Cardiac muscle cell (in vitro differentiated cells and primary cell): Measurements from ENCODE around the gene PTDSS2. TPM values are rescaled to one million over a fixed set of nuclear protein-coding genes. Genes with fewer than 3 reads are reported as not detected.

Experiments
- DNase-seq, 2 donors: peaks; one replicate each; pipeline versions ENCODE4 v3.0.0 to v3.0.0-alpha.2; 2010 to 2017; ENCODE audit warnings: low read depth in 1 of 2, low spot score in 1 of 2
- H3K27ac ChIP-seq: fragments of 200-600 bp; sonication (generic); 2 replicates; pipeline ENCODE4 v1.5.1; 2016
- H3K27me3 ChIP-seq: fragments of 200-600 bp; sonication (generic); 2 replicates; pipeline ENCODE4 v1.6.0; 2016; ENCODE audit warnings: control low read depth
- H3K36me3 ChIP-seq: fragments of 200-600 bp; sonication (generic); 2 replicates; pipeline ENCODE4 v1.5.1; 2016; ENCODE audit warnings: control low read depth
- H3K4me1 ChIP-seq: fragments of 200-600 bp; sonication (generic); 2 replicates; pipeline ENCODE4 v1.8.1; 2017; ENCODE audit warnings: low read depth, mild to moderate bottlenecking, mixed run types
- H3K4me3 ChIP-seq: fragments of 200-600 bp; sonication (generic); 2 replicates; pipeline ENCODE4 v1.5.1; 2016; ENCODE audit warnings: mild to moderate bottlenecking
- H3K9me3 ChIP-seq: fragments of 200-600 bp; sonication (generic); 2 replicates; pipeline ENCODE4 v1.5.1; 2017; ENCODE audit warnings: low read depth, mild to moderate bottlenecking, control low read depth
- polyA plus RNA-seq: library from polyadenylated mRNA; unstranded; fragments of >200 nt; fragmentation: Nextera tagmentation; extraction: Ambion mirVana; gene quantifications from 2 replicates; pipeline ENCODE4 v1.2.1, GENCODE V29; 2016
- total RNA-seq: library from RNA; depleted of rRNA; stranded (reverse); fragments of >200 nt; gene quantifications from 2 replicates; pipeline ENCODE4 v1.2.3, GENCODE V29; 2016
- TF ChIP-seq, protein P1 (sequence below): IDR thresholded peaks from 2 replicates; pipeline ENCODE4 v1.5.1; 2012; ENCODE audit warnings: low read depth, mild to moderate bottlenecking, low read length

PTDSS2 gene
- total and polyA plus RNA-seq, 2 experiments from 2014 or later: 69.6 to 202 TPM

DNA sequence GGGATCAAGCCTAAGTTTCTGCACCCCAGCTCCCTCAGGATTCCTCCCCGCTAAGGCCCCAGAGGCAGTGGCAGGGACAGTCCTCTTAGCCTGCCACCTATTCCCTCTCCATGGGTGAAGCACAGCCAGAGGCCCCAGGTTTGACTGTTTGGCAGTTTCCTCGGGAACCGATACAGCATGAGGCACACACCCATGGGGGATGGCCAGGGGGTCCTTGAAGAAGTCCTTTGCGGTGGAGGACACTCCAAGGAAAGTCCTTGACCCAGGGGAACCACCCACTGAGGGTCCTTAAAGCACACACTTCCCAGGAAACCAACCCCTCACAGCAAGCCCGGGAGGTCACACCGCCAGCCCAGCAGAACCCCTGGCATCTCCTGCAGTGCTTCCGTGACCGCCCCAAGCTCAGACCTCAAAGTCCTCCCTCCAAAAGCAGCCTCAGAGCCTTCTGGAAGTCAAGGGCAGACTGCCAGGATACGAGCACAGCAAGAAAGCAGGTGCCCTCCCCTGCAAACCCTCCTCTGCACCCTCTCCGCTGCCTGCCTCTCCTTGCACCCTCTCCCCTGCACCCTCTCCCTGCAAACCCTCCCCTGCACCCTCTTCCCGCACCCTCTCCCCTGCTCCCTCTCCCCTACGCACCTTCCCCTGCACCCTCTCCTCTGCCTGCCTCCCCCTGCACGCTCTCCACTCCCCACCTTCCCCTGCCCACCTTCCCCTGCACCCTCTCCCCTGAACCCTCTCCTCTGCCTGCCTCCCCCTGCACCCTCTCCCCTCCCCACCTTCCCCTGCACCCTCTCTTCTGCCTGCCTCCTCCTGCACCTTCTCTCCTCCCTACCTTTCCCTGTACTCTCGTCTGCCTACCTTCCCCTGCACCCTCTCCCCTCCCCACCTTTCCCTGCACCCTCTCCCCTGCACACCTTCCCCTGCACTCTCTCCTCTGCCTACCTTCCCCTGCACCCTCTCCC, 36.7 kb upstream of the PTDSS2 start:
- Histone ChIP-seq H3K27me3 (peaks cover 45% of the 10 kb centered on the region), H3K36me3 (no peaks in the 10 kb centered on the region), H3K27ac (no peak overlapping the region), H3K4me1 (peaks cover 3% of the 10 kb centered on the region), H3K9me3 (no peaks in the 10 kb centered on the region), H3K4me3 (no peak overlapping the region)
- no peak for DNase-seq
- TF ChIP-seq, protein P1, sequence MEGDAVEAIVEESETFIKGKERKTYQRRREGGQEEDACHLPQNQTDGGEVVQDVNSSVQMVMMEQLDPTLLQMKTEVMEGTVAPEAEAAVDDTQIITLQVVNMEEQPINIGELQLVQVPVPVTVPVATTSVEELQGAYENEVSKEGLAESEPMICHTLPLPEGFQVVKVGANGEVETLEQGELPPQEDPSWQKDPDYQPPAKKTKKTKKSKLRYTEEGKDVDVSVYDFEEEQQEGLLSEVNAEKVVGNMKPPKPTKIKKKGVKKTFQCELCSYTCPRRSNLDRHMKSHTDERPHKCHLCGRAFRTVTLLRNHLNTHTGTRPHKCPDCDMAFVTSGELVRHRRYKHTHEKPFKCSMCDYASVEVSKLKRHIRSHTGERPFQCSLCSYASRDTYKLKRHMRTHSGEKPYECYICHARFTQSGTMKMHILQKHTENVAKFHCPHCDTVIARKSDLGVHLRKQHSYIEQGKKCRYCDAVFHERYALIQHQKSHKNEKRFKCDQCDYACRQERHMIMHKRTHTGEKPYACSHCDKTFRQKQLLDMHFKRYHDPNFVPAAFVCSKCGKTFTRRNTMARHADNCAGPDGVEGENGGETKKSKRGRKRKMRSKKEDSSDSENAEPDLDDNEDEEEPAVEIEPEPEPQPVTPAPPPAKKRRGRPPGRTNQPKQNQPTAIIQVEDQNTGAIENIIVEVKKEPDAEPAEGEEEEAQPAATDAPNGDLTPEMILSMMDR: no peak

- Histone ChIP-seq H3K4me3 (no peak overlapping the region), H3K4me1 (peaks cover 3% of the 10 kb centered on the region), H3K27me3 (peaks cover 55% of the 10 kb centered on the region), H3K27ac (no peak overlapping the region), H3K9me3 (no peaks in the 10 kb centered on the region), H3K36me3 (no peaks in the 10 kb centered on the region)
- DNase-seq: no peak
- TF ChIP-seq, protein P1: no peak
These were observed 35.7 kb upstream of the PTDSS2 start for GRCh38 chr11:414318-414857.

GRCh38 chr11:415640-416041, 34.4 kb upstream of the PTDSS2 start:
- Histone ChIP-seq H3K27me3 (peaks cover 58% of the 10 kb centered on the region), H3K36me3 (no peaks in the 10 kb centered on the region), H3K9me3 (no peaks in the 10 kb centered on the region), H3K4me1 (peaks cover 3% of the 10 kb centered on the region), H3K27ac (no peak overlapping the region), H3K4me3 (no peak overlapping the region)
- no peak for DNase-seq
- TF ChIP-seq, protein P1: no peak

DNA sequence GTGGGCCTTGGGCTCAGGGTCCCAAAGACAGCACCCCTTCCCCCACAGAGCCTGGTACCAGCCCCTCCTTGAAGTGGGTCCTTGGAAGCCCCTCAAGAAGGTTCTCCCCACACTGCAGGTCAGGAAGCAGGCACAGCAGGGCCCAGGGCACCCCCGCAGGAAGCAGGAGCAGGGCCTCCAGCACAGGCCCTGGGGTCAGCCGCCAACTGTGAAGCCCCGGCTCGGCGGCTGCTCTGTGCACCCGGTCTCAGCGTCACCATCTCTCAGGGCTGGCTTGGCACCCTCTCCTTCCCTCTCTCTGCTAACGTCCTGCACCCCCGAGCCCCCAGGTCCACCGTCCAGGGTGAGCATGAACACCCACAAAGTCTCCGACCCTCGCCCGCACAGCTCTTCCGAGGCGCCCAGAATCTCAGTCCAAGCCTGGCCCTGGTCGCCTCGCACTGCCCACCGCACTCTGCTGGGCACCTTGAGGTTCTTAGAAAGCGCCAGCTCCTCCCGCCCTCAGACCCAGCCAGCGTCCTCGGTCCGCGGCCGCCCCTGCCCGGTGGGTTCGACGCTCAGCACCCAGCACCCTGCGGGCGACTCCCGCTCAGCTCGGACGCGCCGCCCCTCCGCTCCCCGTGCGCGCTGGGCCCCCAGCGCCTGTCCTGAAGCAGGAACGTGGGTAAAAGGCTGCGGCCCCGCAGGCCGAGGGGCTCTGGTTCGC, 33.9 kb upstream of the PTDSS2 start:
- Histone ChIP-seq H3K9me3 (no peaks in the 10 kb centered on the region), H3K4me1 (peaks cover 3% of the 10 kb centered on the region), H3K36me3 (no peaks in the 10 kb centered on the region), H3K27me3 (peaks cover 58% of the 10 kb centered on the region), H3K4me3 (peak overlapping the region; percentile 35), H3K27ac (no peak overlapping the region)
- DNase-seq: no peak
- TF ChIP-seq, protein P1: no peak

DNA sequence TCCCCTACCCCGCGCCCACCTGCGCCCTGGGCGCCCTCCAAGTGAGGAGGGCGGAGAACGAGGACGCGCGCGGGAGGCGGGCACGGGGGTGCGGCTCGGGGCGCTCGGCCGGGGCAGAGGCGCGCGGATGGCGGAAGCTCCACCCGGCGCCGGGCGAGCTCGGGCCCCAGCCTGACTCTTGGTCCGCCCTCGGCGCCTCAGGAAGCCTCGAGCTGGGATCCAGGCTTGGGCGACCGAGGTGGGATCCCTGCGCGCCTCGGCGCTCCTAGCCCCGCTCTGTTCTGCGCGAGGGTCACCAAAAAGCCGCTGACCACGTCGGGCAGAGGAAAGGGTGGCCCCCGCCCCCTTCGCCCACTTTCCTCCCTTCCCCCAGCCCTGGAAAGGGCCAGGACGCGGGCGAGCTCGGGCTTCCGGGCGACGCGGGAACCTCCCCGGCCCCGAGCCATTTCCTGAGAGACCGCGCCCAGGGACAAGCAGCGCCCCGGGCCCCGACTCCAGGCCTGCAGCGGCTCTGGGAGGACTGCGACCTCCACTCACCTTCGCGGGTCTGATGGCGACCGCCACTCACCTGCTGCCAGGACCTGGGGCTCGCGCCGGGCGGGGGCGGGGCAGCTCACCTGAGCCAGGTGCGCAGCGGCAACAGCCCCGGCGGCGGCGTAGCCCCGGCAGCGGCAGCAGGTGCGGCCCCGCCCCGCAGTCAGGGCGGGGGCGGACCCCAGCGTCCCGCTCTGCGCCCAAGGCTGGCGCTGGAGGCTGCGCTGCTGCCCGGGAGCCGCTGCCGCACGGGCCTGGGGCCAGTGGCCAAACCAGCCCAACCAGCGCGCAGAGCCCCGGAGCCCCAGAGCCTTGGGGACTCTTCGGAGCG, 33.1 kb upstream of the PTDSS2 start:
- Histone ChIP-seq H3K4me3 (peak overlapping the region; percentile 35), H3K36me3 (no peaks in the 10 kb centered on the region), H3K9me3 (no peaks in the 10 kb centered on the region), H3K27ac (no peak overlapping the region), H3K4me1 (peaks cover 3% of the 10 kb centered on the region), H3K27me3 (peaks cover 58% of the 10 kb centered on the region)
- TF ChIP-seq, protein P1: no peak
- peak; percentile 34 for DNase-seq
